SK-N-SH (cell line): Measurements from ENCODE around the gene GDI2.

Source experiments
- POLR2AphosphoS5 ChIP-seq: IDR thresholded peaks from 2 replicates; pipeline ENCODE4 v1.6.1; 2012; ENCODE audit warnings: low read depth, low read length
- RAD21 ChIP-seq: IDR thresholded peaks from 2 replicates; pipeline ENCODE4 v1.6.1; 2012; ENCODE audit warnings: mild to moderate bottlenecking, low read length
- SMC3 ChIP-seq: IDR thresholded peaks from 2 replicates; pipeline ENCODE4 v1.6.1; 2012; ENCODE audit warnings: low read depth, low read length, improper control_type of control experiment

DNA sequence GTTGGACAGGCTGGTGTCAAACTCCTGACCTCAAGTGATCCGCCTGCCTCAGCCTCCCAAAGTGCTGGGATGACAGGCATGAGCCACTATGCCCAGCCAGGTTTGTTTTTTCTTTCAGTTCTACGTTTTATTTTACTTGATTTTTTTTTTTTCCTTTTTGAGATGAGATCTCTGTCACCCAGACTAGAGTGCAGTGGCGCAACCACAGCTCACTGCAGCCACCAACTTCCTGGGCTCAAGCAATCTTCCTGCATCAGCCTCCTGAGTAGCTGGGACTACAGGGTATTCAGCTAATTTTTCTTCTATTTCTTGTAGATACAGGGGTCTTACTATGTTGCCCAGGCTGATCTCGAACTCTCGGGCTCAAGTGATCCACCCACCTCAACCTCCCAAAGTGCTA, 24.3 kb downstream of the GDI2 start:
- TF ChIP-seq RAD21 (no peak), SMC3 (no peak), POLR2AphosphoS5 (no peak)
